ENCODE data around the gene ZDHHC6.

GRCh38 chr10:112412696-112413095 is 34.0 kb downstream of the ZDHHC6 start:
- TF ChIP-seq CTCF (IDR thresholded peaks at IDR 0.05; ENCODE audit: low read length) (no peak), EZH2 (optimal IDR thresholded peaks at IDR 0.05; ENCODE audit: low read depth, low read length) (no peak), EZH2phosphoT487 (IDR thresholded peaks at IDR 0.05; ENCODE audit: low read length) (no peak)
